Left lung (tissue), 10 donors: ENCODE measurements around the gene SCN1A. TPM values are rescaled to one million over a fixed set of nuclear protein-coding genes. Genes with fewer than 3 reads are reported as not detected.

ENCODE experiments used
- ATAC-seq: fragments of 200-7000 bp; cut with Tn5 transposase; one replicate; pipeline ENCODE4 v1.9.1; 2020; ENCODE audit warnings: moderate library complexity
- DNase-seq, 4 donors: peaks; one replicate each; pipeline ENCODE4 v3.0.0-alpha.2; 2013 to 2020
- H3K27ac ChIP-seq, 2 donors: fragments of 200-600 bp; sonication (generic) in 1 of 2; one replicate each; pipeline versions ENCODE4 v1.5.0 to v1.8.0; 2020 to 2021
- H3K27me3 ChIP-seq, 2 donors: fragments of 200-600 bp; sonication (generic) in 1 of 2; one replicate each; pipeline versions ENCODE4 v1.5.0 to v1.8.0; 2020 to 2021
- H3K36me3 ChIP-seq, 2 donors: fragments of 200-600 bp; sonication (generic) in 1 of 2; one replicate each; pipeline versions ENCODE4 v1.5.0 to v1.8.0; 2020 to 2021
- H3K4me1 ChIP-seq, 2 donors: fragments of 200-600 bp; one replicate each; pipeline ENCODE4 v1.8.0; 2021
- H3K4me3 ChIP-seq, 2 donors: fragments of 200-600 bp; sonication (generic) in 1 of 2; one replicate each; pipeline versions ENCODE4 v1.5.0 to v1.8.0; 2020 to 2021; ENCODE audit warnings: mild to moderate bottlenecking in 1 of 2
- H3K9me3 ChIP-seq, 2 donors: fragments of 200-600 bp; sonication (generic) in 1 of 2; one replicate each; pipeline versions ENCODE4 v1.5.0 to v1.8.0; 2020 to 2021
- intact Hi-C, 2 donors: fragments of 100-400 bp; cut with DNase I; formaldehyde crosslinking; loops; one replicate each; pipeline versions ENCODE4 v1.11.2 to v1.14.2; 2022
- polyA plus RNA-seq, 6 donors: library from polyadenylated mRNA; unstranded; fragments of 120-200 nt; gene quantifications; one replicate each; pipeline ENCODE4 v1.2.1, GENCODE V29; 2013; ENCODE audit not compliant: insufficient read length in 6 of 6
- total RNA-seq, 2 donors: library from RNA; stranded (reverse); fragmentation: NEBNext Ultra II Directional; extraction: Animal tissue kit (Norgen Biotek cat#: 25700); gene quantifications; one replicate each; pipeline ENCODE4 v1.2.1, GENCODE V29; 2021
- TF ChIP-seq, protein P1 (sequence below), 2 donors: fragments of 200-600 bp; sonication (generic) in 1 of 2; IDR thresholded peaks; one replicate each; pipeline versions ENCODE4 v1.5.0 to v1.8.0; 2021; ENCODE audit warnings: antibody characterized with exemption in 2 of 2
- donor health status: DM: no; HTN: yes; CAD: no.
- donor health status: DM: no; HTN: no; CAD: no.

The SCN1A gene
- total and polyA plus RNA-seq, 8 donors, result 0.60 to 18.0 (median 1.5) TPM

- Histone ChIP-seq H3K27me3 (no peaks in the 10 kb centered on the region), H3K36me3 (no peaks in the 10 kb centered on the region), H3K9me3 (no peaks in the 10 kb centered on the region), H3K4me1 (no peaks in the 10 kb centered on the region), H3K27ac (no peak overlapping the region), H3K4me3 (no peak overlapping the region)
- TF ChIP-seq, protein P1, sequence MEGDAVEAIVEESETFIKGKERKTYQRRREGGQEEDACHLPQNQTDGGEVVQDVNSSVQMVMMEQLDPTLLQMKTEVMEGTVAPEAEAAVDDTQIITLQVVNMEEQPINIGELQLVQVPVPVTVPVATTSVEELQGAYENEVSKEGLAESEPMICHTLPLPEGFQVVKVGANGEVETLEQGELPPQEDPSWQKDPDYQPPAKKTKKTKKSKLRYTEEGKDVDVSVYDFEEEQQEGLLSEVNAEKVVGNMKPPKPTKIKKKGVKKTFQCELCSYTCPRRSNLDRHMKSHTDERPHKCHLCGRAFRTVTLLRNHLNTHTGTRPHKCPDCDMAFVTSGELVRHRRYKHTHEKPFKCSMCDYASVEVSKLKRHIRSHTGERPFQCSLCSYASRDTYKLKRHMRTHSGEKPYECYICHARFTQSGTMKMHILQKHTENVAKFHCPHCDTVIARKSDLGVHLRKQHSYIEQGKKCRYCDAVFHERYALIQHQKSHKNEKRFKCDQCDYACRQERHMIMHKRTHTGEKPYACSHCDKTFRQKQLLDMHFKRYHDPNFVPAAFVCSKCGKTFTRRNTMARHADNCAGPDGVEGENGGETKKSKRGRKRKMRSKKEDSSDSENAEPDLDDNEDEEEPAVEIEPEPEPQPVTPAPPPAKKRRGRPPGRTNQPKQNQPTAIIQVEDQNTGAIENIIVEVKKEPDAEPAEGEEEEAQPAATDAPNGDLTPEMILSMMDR (IDR thresholded peaks at IDR 0.05), result no peak
- intact Hi-C loops, result no loop called here
- ATAC-seq (no peak), DNase-seq (no peak)
Observed at GRCh38 chr2:166074430-166074829, 53.4 kb downstream of the SCN1A start.

- intact Hi-C loops, result no loop called here
Observed at GRCh38 chr2:166074011-166074410, 53.8 kb downstream of the SCN1A start.

DNA sequence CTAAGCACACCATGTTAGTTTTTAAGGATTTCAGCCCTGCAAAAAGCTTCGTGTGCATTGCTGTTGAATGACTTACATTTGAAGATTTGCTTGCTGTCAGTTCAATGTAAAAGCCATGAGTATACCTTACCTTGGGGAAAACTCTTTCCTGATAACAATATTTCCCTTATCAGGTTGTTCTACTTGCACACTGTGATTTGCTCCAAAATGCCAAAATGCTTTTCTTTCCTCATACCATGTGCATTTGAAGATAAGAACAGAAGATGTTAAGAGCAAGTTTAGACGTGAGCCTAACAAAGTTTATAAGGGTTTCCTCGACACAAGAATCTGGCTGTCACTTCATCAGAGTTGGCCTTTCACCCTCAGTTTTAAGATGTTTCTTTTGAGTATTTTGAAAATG, 57.6 kb downstream of the SCN1A start:
- Histone ChIP-seq H3K36me3 (no peaks in the 10 kb centered on the region), H3K4me1 (no peaks in the 10 kb centered on the region)
- intact Hi-C loops, result no loop called here

More at GRCh38 chr2:166074011-166074410, 53.8 kb downstream of the SCN1A start:
- H3K27me3 ChIP-seq, result no peaks in the 10 kb centered on the region
- H3K4me1 ChIP-seq, result no peaks in the 10 kb centered on the region
- ATAC-seq, result no peak
- H3K9me3 ChIP-seq, result no peaks in the 10 kb centered on the region
- no peak for DNase-seq
- H3K4me3 ChIP-seq, result no peak overlapping the region
- no peaks in the 10 kb centered on the region for H3K36me3 ChIP-seq
- H3K27ac ChIP-seq, result no peak overlapping the region
- TF ChIP-seq, protein P1 (IDR thresholded peaks at IDR 0.05), result no peak

GRCh38 chr2:166068981-166069380, 58.8 kb downstream of the SCN1A start:
- DNase-seq (no peak), ATAC-seq (no peak)
- intact Hi-C loops, result no loop called here
- no peak overlapping the region for H3K27ac ChIP-seq
- TF ChIP-seq, protein P1 (IDR thresholded peaks at IDR 0.05), result no peak
- H3K4me1 ChIP-seq, result no peaks in the 10 kb centered on the region
- no peak overlapping the region for H3K4me3 ChIP-seq
- H3K36me3 ChIP-seq, result no peaks in the 10 kb centered on the region
- H3K27me3 ChIP-seq, result no peaks in the 10 kb centered on the region
- H3K9me3 ChIP-seq, result no peaks in the 10 kb centered on the region

More for the DNA sequence above, 57.6 kb downstream of the SCN1A start:
- Histone ChIP-seq H3K9me3 (no peaks in the 10 kb centered on the region), H3K27me3 (no peaks in the 10 kb centered on the region), H3K27ac (no peak overlapping the region), H3K4me3 (no peak overlapping the region)
- TF ChIP-seq, protein P1 (IDR thresholded peaks at IDR 0.05), result no peak
- ATAC-seq (no peak), DNase-seq (no peak)

DNA sequence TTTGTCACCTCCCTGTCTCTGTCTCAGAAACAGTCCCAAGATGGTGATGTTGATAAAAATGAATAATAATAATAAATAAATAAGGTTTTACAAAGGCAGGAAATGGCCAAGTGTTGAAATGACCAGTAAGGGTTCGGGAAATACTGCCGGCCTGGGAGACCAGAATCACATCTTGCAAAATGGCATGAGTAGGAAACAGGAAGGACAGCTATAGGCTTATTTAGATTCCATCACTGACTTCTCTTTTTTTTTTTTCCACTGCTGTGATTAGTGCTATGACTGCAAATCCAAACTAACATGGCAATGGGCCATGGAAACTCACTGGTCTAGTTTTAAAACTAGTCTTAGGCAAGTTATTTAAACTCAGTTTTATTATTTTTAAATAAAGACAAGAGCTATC, 60.6 kb downstream of the SCN1A start:
- peak; percentile 34 for ATAC-seq

More for the DNA sequence above, 60.6 kb downstream of the SCN1A start:
- Histone ChIP-seq H3K27me3 (no peaks in the 10 kb centered on the region), H3K9me3 (no peaks in the 10 kb centered on the region), H3K27ac (no peak overlapping the region), H3K4me3 (no peak overlapping the region), H3K36me3 (no peaks in the 10 kb centered on the region), H3K4me1 (no peaks in the 10 kb centered on the region)
- TF ChIP-seq, protein P1 (IDR thresholded peaks at IDR 0.05), result no peak
- no peak for DNase-seq
- intact Hi-C loops, result no loop called here
